ENCODE data around the gene HDAC4.
"Not testable (repeated sequence)": the region's sequence is repeated elsewhere in the genome, so short reads cannot be mapped to it uniquely, and the experiment has no call there.

Gene HDAC4

GRCh38 chr2:239283961-239284795 is 116.6 kb downstream of the HDAC4 start:
- H3K27ac ChIP-seq (ENCODE audit: low read depth, low read length): no peak overlapping the region

DNA sequence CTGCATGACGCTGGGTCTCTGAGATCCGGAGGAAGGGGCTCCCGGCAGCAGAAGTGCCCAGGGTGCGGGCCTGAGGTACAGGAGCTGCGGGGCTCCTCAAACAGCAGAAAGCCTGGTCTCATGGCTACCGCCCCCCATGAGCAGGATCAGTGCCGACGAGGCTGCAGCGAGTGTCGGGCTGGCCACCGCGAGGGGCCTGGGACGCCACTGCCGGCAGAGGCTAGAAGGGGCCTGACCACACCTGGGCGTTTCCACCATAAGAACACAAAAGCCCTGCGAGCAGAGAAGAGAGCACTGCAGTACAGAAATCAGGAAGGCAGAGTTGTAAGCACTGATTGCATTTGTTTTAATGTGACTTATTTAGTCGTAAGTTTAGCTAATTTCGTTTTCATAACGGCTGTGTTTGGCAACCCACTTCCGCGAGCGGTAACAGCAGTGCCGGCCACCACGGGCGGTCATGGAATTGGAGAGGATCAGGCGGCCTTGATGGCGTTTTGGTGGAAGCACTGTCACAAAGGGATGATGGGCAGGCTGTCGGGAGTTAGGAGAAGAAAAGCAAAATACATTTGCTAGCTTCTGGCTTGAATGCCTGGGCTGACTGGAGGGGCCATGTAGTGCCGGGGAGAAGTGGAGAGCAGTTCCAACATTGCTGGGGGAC is 117.4 kb downstream of the HDAC4 start:
- Histone ChIP-seq H3K27me3 (ENCODE audit: control insufficient read depth in 5 of 5, insufficient read depth in 4 of 5, low read length in 5 of 5) (no peaks in the 10 kb centered on the region), H3K36me3 (ENCODE audit: control insufficient read depth in 5 of 5, insufficient read depth in 5 of 5, low read length in 5 of 5) (peaks cover 0 to 7% (median 0%) of the 10 kb centered on the region in 5 donors), H3K4me3 (ENCODE audit: low read depth in 1 of 5, low read length in 5 of 5) (no peak overlapping the region), H3K9ac (ENCODE audit: low read length in 5 of 5) (no peak overlapping the region), H3K4me1 (ENCODE audit: control insufficient read depth in 5 of 5, insufficient read depth in 5 of 5, low read length in 5 of 5) (peaks cover 2 to 45% (median 38%) of the 10 kb centered on the region in 5 donors), H3K9me3 (ENCODE audit: control insufficient read depth in 5 of 5, low read length in 5 of 5) (no peaks in the 10 kb centered on the region), H3K27ac (ENCODE audit: low read depth, low read length) (no peak overlapping the region)

More at GRCh38 chr2:239283961-239284795, 116.6 kb downstream of the HDAC4 start:
- no peak overlapping the region for H3K4me3 ChIP-seq (ENCODE audit: low read depth in 1 of 5, low read length in 5 of 5)
- H3K9me3 ChIP-seq (ENCODE audit: control insufficient read depth in 5 of 5, low read length in 5 of 5): no peaks in the 10 kb centered on the region
- no peaks in the 10 kb centered on the region for H3K27me3 ChIP-seq (ENCODE audit: control insufficient read depth in 5 of 5, insufficient read depth in 4 of 5, low read length in 5 of 5)
- H3K4me1 ChIP-seq (ENCODE audit: control insufficient read depth in 5 of 5, insufficient read depth in 5 of 5, low read length in 5 of 5): peaks cover 2 to 41% (median 35%) of the 10 kb centered on the region in 5 donors
- no peak overlapping the region for H3K9ac ChIP-seq (ENCODE audit: low read length in 5 of 5)
- H3K36me3 ChIP-seq (ENCODE audit: control insufficient read depth in 5 of 5, insufficient read depth in 5 of 5, low read length in 5 of 5): peaks cover 0 to 7% (median 0%) of the 10 kb centered on the region in 5 donors

- H3K27me3 ChIP-seq (ENCODE audit: control insufficient read depth in 5 of 5, insufficient read depth in 4 of 5, low read length in 5 of 5): no peaks in the 10 kb centered on the region
- H3K4me3 ChIP-seq (ENCODE audit: low read depth in 1 of 5, low read length in 5 of 5): no peak overlapping the region
- peaks cover 0 to 7% (median 0%) of the 10 kb centered on the region in 5 donors for H3K36me3 ChIP-seq (ENCODE audit: control insufficient read depth in 5 of 5, insufficient read depth in 5 of 5, low read length in 5 of 5)
- no peak overlapping the region for H3K9ac ChIP-seq (ENCODE audit: low read length in 5 of 5)
- peaks cover 2 to 45% (median 39%) of the 10 kb centered on the region in 5 donors for H3K4me1 ChIP-seq (ENCODE audit: control insufficient read depth in 5 of 5, insufficient read depth in 5 of 5, low read length in 5 of 5)
- H3K27ac ChIP-seq (ENCODE audit: low read depth, low read length): no peak overlapping the region
- no peaks in the 10 kb centered on the region for H3K9me3 ChIP-seq (ENCODE audit: control insufficient read depth in 5 of 5, low read length in 5 of 5)
Measured at GRCh38 chr2:239282448-239283287, 118.2 kb downstream of the HDAC4 start.

DNA sequence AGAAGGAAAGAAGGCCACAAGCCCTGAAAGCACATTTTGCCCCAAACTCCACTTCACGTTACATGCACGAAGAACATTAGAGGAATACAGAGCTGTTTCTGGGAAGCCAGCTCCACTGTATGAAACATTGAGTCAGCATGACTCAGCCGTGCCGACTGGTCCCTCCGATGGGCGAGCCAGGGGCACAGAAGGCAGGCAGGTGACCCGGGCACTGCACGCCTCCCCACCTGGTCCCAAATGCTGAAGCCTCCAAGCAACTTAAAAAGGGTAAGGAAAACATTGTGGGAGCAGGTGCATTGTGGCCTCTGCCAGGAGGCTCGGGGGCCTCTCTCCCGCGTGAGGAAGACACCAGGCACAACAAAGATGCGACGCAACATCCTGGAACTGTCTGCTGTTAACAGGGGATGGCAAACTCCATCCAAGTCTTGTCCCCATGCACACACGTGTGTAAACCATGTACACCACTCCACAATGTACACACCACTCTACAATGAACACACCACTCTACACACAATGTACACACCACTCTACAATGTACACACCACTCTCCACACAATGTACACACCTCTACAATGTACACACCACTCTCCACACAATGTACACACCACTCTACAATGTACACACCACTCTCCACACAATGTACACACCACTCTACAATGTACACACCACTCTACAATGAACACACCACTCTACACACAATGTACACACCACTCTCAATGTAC is 120.4 kb downstream of the HDAC4 start:
- H3K9ac ChIP-seq (ENCODE audit: low read length in 5 of 5); H3K27me3 ChIP-seq (ENCODE audit: control insufficient read depth in 5 of 5, insufficient read depth in 4 of 5, low read length in 5 of 5); H3K9me3 ChIP-seq (ENCODE audit: control insufficient read depth in 5 of 5, low read length in 5 of 5); H3K4me3 ChIP-seq (ENCODE audit: low read depth in 1 of 5, low read length in 5 of 5); H3K36me3 ChIP-seq (ENCODE audit: control insufficient read depth in 5 of 5, insufficient read depth in 5 of 5, low read length in 5 of 5): not testable (repeated sequence)
- Histone ChIP-seq H3K27ac (ENCODE audit: low read depth, low read length) (peak overlapping the region; percentile 42), H3K4me1 (ENCODE audit: control insufficient read depth in 5 of 5, insufficient read depth in 5 of 5, low read length in 5 of 5) (peaks cover 2 to 51% (median 43%) of the 10 kb centered on the region in 5 donors)

DNA sequence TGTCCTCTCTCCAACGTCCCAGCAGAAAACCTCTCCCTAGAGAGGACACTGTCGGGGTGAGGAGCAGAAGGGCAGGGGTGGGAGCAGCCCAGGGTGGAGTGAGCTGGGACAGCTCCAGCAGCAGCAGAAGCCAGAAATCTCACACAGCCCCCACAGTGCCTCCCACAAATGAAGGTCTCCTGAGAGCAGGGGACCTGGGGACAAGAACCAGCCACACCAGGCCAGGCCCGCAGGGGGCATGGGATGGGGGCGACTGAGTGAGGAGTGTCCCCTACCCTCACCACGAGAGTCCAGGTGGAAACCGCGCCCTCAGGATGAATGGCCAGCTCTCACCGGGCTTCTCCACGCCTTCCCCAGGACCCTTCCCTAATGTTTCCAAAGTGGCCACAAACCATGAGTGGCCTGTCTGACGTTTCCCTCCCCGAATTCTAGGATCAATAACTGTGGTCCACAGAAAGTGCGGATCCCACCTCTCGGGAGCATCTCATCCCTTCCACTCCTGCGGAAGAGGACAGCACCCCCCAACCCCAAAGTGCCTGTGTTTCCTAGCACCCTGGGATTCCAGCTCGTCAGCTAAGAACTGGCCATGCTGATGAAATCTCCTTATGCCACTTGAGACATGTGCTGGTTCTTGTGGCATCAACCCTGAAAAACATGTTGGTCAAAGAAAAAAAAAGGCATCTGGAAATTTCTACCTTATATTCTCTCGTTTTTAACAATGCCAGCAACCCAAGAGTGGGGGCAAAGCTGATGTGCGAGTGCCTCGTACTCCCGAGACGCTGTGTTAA is 121.1 kb downstream of the HDAC4 start:
- Histone ChIP-seq H3K9ac (ENCODE audit: low read length in 5 of 5) (peak overlapping the region in 1 of 5 donors; percentile 48), H3K4me3 (ENCODE audit: low read depth in 1 of 5, low read length in 5 of 5) (no peak overlapping the region), H3K9me3 (ENCODE audit: control insufficient read depth in 5 of 5, low read length in 5 of 5) (no peaks in the 10 kb centered on the region), H3K36me3 (ENCODE audit: control insufficient read depth in 5 of 5, insufficient read depth in 5 of 5, low read length in 5 of 5) (peaks cover 0 to 7% (median 0%) of the 10 kb centered on the region in 5 donors), H3K27ac (ENCODE audit: low read depth, low read length) (peak overlapping the region; percentile 42), H3K27me3 (ENCODE audit: control insufficient read depth in 5 of 5, insufficient read depth in 4 of 5, low read length in 5 of 5) (no peaks in the 10 kb centered on the region), H3K4me1 (ENCODE audit: control insufficient read depth in 5 of 5, insufficient read depth in 5 of 5, low read length in 5 of 5) (peaks cover 0 to 51% (median 42%) of the 10 kb centered on the region in 5 donors)

DNA sequence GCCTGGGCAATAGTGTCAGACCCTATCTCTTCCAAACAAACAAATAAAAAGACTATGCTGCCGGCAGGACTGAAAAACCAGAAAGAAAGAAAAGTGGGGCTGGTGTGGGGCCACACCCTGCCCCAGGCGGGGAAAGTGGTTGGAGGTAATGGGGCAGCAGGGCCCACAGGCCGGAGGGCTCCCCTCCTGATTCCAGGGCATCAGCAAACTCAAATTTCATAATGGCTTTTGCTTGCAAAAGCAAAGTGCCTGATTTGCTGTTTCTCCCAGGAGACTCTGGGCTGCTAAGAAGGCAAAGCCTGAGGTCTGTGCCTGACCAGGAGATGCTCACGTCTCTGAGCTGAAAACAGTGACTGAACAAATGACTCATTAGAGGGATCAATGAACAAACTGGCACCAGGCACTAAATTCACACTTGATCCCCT is 121.9 kb downstream of the HDAC4 start:
- Histone ChIP-seq H3K9ac (ENCODE audit: low read length in 5 of 5) (no peak overlapping the region), H3K4me1 (ENCODE audit: control insufficient read depth in 5 of 5, insufficient read depth in 5 of 5, low read length in 5 of 5) (peaks cover 0 to 52% (median 48%) of the 10 kb centered on the region in 5 donors), H3K27ac (ENCODE audit: low read depth, low read length) (peak overlapping the region; percentile 57), H3K27me3 (ENCODE audit: control insufficient read depth in 5 of 5, insufficient read depth in 4 of 5, low read length in 5 of 5) (no peaks in the 10 kb centered on the region), H3K9me3 (ENCODE audit: control insufficient read depth in 5 of 5, low read length in 5 of 5) (no peaks in the 10 kb centered on the region), H3K36me3 (ENCODE audit: control insufficient read depth in 5 of 5, insufficient read depth in 5 of 5, low read length in 5 of 5) (peaks cover 0 to 7% (median 0%) of the 10 kb centered on the region in 5 donors), H3K4me3 (ENCODE audit: low read depth in 1 of 5, low read length in 5 of 5) (no peak overlapping the region)

GRCh38 chr2:239278361-239278760 is 122.5 kb downstream of the HDAC4 start:
- peaks cover 0 to 58% (median 50%) of the 10 kb centered on the region in 5 donors for H3K4me1 ChIP-seq (ENCODE audit: control insufficient read depth in 5 of 5, insufficient read depth in 5 of 5, low read length in 5 of 5)
- no peak overlapping the region for H3K4me3 ChIP-seq (ENCODE audit: low read depth in 1 of 5, low read length in 5 of 5)
- peaks cover 0 to 2% (median 0%) of the 10 kb centered on the region in 5 donors for H3K36me3 ChIP-seq (ENCODE audit: control insufficient read depth in 5 of 5, insufficient read depth in 5 of 5, low read length in 5 of 5)
- no peaks in the 10 kb centered on the region for H3K9me3 ChIP-seq (ENCODE audit: control insufficient read depth in 5 of 5, low read length in 5 of 5)
- no peak overlapping the region for H3K9ac ChIP-seq (ENCODE audit: low read length in 5 of 5)
- no peaks in the 10 kb centered on the region for H3K27me3 ChIP-seq (ENCODE audit: control insufficient read depth in 5 of 5, insufficient read depth in 4 of 5, low read length in 5 of 5)
- H3K27ac ChIP-seq (ENCODE audit: low read depth, low read length): peak overlapping the region; percentile 57

DNA sequence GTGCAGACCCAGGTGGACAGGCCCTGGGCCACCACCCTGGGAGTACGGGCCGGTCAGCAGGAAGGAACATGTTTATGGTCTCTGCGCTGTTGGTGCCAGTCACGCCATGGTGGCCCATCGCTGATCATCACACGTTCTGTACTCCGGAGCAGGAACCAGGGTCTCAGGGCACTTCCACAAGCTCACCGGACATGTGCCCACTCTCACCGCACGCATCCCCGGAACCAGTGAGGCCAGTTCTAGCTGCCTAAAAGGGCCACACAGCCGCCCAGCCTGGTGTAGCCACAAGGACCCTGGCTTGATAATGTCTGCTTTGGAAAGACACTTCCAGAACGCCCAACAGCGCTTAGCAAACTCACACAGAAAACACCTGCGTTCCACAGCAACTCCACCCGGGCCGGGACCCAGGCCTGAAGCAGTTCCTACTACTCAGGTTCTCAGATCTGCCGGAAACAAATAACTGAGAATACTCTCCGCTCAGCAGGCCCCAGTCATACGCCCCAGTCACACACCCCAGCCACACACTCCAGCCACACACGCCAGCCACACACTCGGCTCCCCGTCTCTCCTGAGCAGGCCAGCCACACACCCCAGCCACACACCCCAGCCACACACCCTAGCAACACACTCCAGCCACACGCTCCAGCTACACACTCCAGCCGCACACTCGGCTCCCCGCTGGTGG is 123.3 kb downstream of the HDAC4 start:
- no peak overlapping the region for H3K4me3 ChIP-seq (ENCODE audit: low read depth in 1 of 5, low read length in 5 of 5)
- H3K27me3 ChIP-seq (ENCODE audit: control insufficient read depth in 5 of 5, insufficient read depth in 4 of 5, low read length in 5 of 5): no peaks in the 10 kb centered on the region
- no peak overlapping the region for H3K27ac ChIP-seq (ENCODE audit: low read depth, low read length)
- H3K9me3 ChIP-seq (ENCODE audit: control insufficient read depth in 5 of 5, low read length in 5 of 5): no peaks in the 10 kb centered on the region
- H3K4me1 ChIP-seq (ENCODE audit: control insufficient read depth in 5 of 5, insufficient read depth in 5 of 5, low read length in 5 of 5): peaks cover 2 to 63% (median 50%) of the 10 kb centered on the region in 5 donors
- no peaks in the 10 kb centered on the region for H3K36me3 ChIP-seq (ENCODE audit: control insufficient read depth in 5 of 5, insufficient read depth in 5 of 5, low read length in 5 of 5)
- no peak overlapping the region for H3K9ac ChIP-seq (ENCODE audit: low read length in 5 of 5)
